ENCODE data around the gene MKRN3.
"Not testable (repeated sequence)": the region's sequence is repeated elsewhere in the genome, so short reads cannot be mapped to it uniquely, and the experiment has no call there.

MKRN3 gene

DNA sequence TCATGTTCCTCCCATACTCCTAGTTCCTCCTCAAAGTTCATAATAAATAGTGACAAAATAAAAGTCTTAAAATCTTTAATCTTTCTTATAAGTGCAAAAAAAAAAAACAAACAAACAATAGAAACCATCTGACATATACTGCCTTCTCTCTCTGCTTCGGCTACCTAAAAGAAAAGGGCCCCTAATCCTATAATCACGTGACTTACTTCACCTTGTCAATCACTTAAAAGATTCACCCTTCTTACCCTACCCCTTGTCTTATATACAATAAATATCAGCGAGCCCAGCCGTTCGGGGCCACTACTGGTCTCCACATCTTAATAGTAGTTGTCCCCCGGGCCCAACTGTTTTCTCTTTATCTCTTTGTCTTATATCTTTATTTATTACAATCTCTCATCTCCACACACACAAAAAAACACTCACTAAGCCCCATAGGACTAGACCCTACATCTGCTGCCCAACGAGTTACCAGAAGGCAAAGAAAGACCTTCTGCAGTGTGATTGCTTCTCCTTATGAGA lies 28.8 kb downstream of the MKRN3 start:
- DNase-seq, result no peak

DNA sequence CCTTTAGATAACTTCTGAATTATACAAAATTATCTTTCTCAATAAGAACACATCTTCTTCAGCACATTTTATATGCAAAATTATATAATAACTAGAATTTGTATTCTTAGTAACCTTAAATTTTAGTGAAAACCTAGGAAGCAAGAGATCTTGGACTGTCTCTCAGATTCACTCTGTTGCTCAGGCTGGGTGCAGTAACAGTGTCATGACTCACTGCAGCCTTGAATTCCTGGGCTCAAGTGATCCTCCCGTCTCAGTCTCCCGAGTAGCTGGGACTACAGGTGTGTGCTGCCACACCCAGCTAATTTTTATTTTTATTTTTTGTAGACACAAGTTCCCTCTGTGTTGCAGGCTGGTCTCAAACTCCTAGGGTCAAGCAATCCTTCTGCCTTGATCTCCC lies 29.9 kb downstream of the MKRN3 start:
- DNase-seq, result no peak

DNA sequence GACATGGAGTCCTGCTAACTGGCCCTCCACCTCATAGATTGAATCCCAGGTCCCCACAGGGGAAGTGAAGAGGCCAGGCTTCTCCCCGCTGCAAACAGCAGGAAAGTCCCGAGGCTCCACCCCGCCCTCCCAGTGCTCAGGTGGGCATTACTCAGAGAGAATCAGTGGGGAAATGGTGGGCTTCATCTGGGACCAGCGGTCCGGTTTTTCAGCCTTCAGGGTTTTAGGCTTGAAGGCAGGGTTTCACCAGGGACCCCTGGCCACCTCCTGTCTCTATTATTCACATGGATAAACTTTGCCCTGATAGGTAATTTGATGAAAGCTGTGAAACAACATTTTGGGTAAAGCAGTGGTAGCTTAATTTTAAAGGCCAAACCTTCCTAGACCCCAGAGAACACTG lies 31.3 kb downstream of the MKRN3 start:
- no peak for DNase-seq

DNA sequence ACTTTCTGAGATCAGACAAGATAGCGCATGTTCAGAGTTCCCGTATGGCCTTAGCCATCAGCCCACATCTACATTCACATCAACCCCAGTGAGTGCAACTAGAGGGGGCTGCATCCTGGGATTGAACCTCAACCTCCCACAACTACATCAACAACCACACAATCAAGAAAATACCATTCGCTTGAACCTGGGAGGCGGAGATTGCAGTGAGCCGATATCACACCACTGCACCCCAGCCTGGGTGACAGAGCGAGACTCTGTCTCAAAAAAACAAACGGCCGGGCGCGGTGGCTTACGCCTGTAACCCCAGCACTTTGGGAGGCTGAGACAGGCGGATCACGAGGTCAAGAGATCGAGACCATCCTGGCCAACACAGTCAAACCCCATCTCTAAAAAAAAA lies 31.8 kb downstream of the MKRN3 start:
- not testable (repeated sequence) for DNase-seq

DNA sequence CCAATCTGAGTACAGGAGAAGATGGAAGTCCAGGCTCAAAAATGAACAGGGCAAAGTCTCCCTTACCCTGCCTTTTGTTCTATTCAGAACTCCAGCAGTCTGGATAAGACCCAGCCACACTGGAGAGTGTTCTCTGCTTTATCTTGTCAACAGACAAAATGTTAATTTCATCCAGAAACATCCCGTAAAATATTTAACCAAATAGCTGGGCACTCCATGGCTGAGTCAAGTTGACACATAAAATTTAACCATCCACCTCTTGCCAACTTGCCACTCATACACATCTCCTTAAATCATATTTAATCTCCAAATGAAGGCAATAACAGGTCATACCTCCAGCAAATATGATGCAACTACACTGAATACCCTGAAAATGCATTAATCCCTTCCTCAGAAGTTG lies 33.6 kb downstream of the MKRN3 start:
- DNase-seq, result no peak

DNA sequence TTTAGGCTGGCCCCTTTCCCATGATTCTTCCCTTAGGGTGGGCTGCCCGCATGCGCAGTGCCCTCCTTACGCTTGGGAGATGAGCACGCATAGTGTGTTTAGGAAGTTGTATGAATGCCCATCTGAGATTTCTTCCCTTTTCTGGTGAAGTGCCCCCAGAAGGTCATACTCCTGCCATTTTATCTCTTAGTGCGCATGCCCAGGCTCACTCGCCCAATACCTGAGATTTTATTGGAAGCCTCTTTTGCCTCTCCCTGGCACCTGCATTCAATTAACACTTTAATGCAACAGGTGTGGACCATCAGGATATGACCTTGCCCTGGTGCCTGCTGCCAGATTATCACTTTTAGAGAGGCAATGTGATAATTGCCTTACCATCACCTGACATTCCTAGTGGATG lies 36.6 kb downstream of the MKRN3 start:
- DNase-seq, result no peak

DNA sequence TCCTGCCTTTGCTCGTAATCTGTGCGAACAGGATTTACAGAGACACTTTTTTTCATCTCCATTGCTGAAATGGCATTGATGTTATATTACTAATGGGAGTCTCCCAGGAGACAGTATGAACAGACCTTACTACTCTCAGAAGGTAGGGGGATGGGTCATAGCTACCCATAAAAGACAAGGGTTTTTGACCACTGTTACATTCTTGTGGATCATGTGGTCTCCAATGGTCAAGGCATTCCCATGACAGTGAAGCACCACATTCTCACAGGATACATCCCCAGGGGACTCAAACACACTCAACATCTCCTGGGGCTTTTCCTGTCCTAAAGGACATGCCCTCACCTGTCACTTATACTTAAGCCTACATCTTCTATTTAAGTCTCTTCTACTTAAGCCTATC lies 40.8 kb downstream of the MKRN3 start:
- DNase-seq, result no peak

DNA sequence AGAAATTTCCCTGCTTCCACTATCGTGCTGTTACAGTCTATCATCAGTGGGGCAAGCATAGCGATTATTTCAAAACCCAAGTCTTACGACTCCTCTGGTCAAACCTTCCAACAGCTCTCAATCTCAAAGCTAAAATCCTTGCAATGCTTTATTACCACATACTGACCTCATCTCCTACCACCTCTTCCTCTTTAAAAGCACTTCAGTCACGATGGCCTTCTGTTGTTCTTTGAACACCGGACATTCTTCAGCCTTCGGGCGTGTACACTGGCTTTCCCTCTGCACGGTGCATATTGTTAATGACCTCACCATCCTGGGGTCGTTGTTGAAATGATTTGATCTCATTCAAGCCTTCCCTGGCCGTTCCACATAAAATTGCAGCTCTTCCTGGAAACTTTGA lies 51.1 kb downstream of the MKRN3 start:
- no peak for DNase-seq

All from DMS79 treated with DMSO at 0.1 percent for 48 hours (cell line).